SU-DHL-6 (cell line): ENCODE results near the gene KIR2DL4.
"Not testable (repeated sequence)": the region's sequence is repeated elsewhere in the genome, so short reads cannot be mapped to it uniquely, and the experiment has no call there.

Experiments
- H2AFZ ChIP-seq: fragments of 200-600 bp; sonication (generic); 2 replicates; pipeline ENCODE4 v1.6.1; 2014; ENCODE audit warnings: low read depth, mild to moderate bottlenecking, moderate library complexity, mixed read lengths, antibody characterized with exemption, low read length; ENCODE audit not compliant: severe bottlenecking
- H3F3A ChIP-seq: fragments of 200-600 bp; shearing (Covaris generic); 2 replicates; pipeline ENCODE4 v1.6.0; 2016; ENCODE audit warnings: antibody characterized with exemption, mild to moderate bottlenecking; ENCODE audit not compliant: insufficient read depth
- H3K27ac ChIP-seq: fragments of 200-600 bp; sonication (generic); 2 replicates; pipeline ENCODE4 v1.5.1; 2016; ENCODE audit warnings: low read depth, mild to moderate bottlenecking, low read length, moderate library complexity, mixed read lengths
- H3K27me3 ChIP-seq: fragments of 200-600 bp; sonication (generic), shearing (Covaris generic); 2 replicates; pipeline ENCODE4 v1.6.0; 2014; ENCODE audit warnings: mild to moderate bottlenecking, low read length
- H3K36me3 ChIP-seq: fragments of 200-600 bp; sonication (generic); 2 replicates; pipeline ENCODE4 v1.6.1; 2014; ENCODE audit warnings: mild to moderate bottlenecking, low read length, mixed read lengths
- H3K4me2 ChIP-seq: fragments of 300-600, 200-600 bp; shearing (Covaris generic), sonication (generic); 2 replicates; pipeline ENCODE4 v1.6.0; 2014; ENCODE audit warnings: low read length, low read depth, mild to moderate bottlenecking; ENCODE audit not compliant: poor library complexity, severe bottlenecking
- H3K4me3 ChIP-seq: fragments of 200-600 bp; sonication (generic); 2 replicates; pipeline ENCODE4 v1.5.1; 2014; ENCODE audit warnings: antibody characterized with exemption, low read length, mild to moderate bottlenecking, mixed read lengths; ENCODE audit not compliant: insufficient read depth, poor library complexity, severe bottlenecking
- H3K79me2 ChIP-seq: fragments of 200-600 bp; sonication (generic); 2 replicates; pipeline ENCODE4 v1.6.1; 2014; ENCODE audit warnings: mild to moderate bottlenecking, low read length, moderate library complexity; ENCODE audit not compliant: insufficient read depth
- H3K9ac ChIP-seq: fragments of 200-600 bp; sonication (generic); 2 replicates; pipeline ENCODE4 v1.7.0; 2014; ENCODE audit warnings: mild to moderate bottlenecking, low read length
- H3K9me2 ChIP-seq: fragments of 200-600 bp; sonication (generic); replicated peaks from 2 replicates; pipeline ENCODE4 v1.6.1; 2014; ENCODE audit warnings: low read length; ENCODE audit not compliant: insufficient read depth
- H3K9me3 ChIP-seq: fragments of 200-600 bp; sonication (generic); 2 replicates; pipeline ENCODE4 v1.6.1; 2014; ENCODE audit warnings: low read length, mixed read lengths; ENCODE audit not compliant: insufficient read depth
- H4K20me1 ChIP-seq: fragments of 200-600 bp; sonication (generic); 2 replicates; pipeline ENCODE4 v1.6.1; 2014; ENCODE audit warnings: low read depth, mild to moderate bottlenecking, antibody characterized with exemption, low read length, moderate library complexity, mixed read lengths
- CTCF ChIP-seq: fragments of 200-600 bp; sonication (generic); IDR thresholded peaks from one replicate; pipeline ENCODE4 v1.5.1; 2017; ENCODE audit warnings: antibody characterized with exemption, mild to moderate bottlenecking, low read length, moderate library complexity; ENCODE audit not compliant: insufficient read depth, poor library complexity, severe bottlenecking
- EZH2phosphoT487 ChIP-seq: fragments of 200-600 bp; sonication (generic), shearing (Covaris generic); conservative IDR thresholded peaks from 2 replicates; pipeline ENCODE4 v1.6.1; 2018; ENCODE audit warnings: mild to moderate bottlenecking, antibody characterized with exemption, low read length, moderate library complexity, mixed read lengths

Gene KIR2DL4

DNA sequence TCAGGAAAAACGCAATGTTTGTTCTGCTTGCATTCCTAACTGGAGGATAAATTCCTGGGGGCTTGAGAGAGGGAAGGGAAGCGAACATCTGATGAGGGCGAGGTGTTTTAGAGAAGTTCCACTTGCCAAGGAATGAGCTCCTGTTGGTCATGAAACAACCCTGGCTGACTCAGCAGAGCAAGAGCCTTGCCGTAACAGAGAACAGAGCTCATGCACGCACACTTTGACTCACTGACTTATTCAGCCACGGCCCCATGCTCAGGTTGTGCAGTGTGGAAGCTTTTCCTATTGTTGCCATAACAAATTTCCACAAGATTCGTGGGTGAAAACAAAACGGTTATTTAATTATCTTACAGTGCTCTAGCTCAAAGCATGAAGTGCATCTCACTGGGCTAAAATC lies 39.8 kb downstream of the KIR2DL4 start:
- not testable (repeated sequence) for H3K36me3 ChIP-seq, H3K9me2 ChIP-seq, H3K4me2 ChIP-seq, H3F3A ChIP-seq, H3K27me3 ChIP-seq, H2AFZ ChIP-seq, H3K27ac ChIP-seq, H3K9me3 ChIP-seq, H4K20me1 ChIP-seq, H3K79me2 ChIP-seq, H3K4me3 ChIP-seq, H3K9ac ChIP-seq

DNA sequence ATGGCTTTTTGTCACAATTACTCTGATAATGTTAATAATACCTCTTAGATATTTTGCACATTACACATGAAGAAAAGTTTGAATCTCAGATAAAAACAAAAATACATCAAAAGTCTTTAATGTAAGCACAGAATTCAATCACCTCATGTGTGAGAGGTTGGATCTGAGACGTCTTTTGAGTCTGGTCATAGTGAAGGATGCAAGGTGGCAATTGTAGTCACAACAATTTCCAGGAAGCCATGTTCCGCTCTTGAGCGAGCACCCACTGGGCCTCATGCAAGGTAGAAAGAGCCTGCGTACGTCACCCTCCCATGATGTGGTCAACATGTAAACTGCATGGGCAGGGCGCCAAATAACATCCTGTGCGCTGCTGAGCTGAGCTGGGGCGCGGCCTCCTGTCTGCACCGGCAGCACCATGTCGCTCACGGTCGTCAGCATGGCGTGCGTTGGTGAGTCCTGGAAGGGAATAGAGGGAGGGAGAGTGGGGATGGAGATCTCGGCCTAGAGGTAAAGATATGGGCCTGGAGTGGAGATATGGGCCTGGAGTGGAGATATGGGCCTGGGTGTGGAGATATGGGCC lies 46.7 kb downstream of the KIR2DL4 start, which contains the start of gene KIR3DL2:
Gene KIR3DL2, plus strand, starts transcription at position 383 of the 580 bp plus-strand sequence. Its CDS starts 33 bp downstream, at position 416.
- H3F3A ChIP-seq, H3K9me3 ChIP-seq, H3K79me2 ChIP-seq, H3K9me2 ChIP-seq, H3K27ac ChIP-seq, H3K9ac ChIP-seq, H3K4me2 ChIP-seq, H3K27me3 ChIP-seq, H2AFZ ChIP-seq, H4K20me1 ChIP-seq, H3K4me3 ChIP-seq, H3K36me3 ChIP-seq: not testable (repeated sequence)

DNA sequence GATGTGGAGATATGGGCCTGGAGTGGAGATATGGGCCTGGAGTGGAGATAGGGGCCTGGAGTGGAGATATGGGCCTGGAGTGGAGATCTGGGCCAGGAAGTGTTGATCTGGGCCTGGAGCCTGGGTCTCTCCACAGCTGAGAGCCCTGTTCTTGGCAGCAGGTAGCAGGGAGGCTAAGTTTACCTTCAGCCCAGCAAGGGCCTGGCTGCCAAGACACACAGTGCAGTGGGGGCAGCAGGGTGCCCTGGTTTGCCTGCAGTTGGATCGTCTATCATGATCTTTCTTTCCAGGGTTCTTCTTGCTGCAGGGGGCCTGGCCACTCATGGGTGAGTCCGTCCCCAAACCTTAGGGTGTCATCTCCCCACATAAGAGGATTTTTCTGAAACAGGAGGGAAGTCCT lies 47.5 kb downstream of the KIR2DL4 start:
- Histone ChIP-seq H4K20me1 (no peaks in the 10 kb centered on the region), H3K9ac (no peak overlapping the region), H3K79me2 (no peaks in the 10 kb centered on the region), H3K36me3 (no peaks in the 10 kb centered on the region), H3K4me2 (no peak overlapping the region), H3F3A (no peaks in the 10 kb centered on the region), H2AFZ (no peak overlapping the region), H3K9me2 (no peaks in the 10 kb centered on the region), H3K27me3 (0 out of 2 replicates have a peak, but pooled peaks cover 4% of the 10 kb centered on the region), H3K27ac (no peak overlapping the region), H3K4me3 (no peak overlapping the region), H3K9me3 (no peaks in the 10 kb centered on the region)
- no peak for TF ChIP-seq CTCF
- no peak for TF ChIP-seq EZH2phosphoT487

DNA sequence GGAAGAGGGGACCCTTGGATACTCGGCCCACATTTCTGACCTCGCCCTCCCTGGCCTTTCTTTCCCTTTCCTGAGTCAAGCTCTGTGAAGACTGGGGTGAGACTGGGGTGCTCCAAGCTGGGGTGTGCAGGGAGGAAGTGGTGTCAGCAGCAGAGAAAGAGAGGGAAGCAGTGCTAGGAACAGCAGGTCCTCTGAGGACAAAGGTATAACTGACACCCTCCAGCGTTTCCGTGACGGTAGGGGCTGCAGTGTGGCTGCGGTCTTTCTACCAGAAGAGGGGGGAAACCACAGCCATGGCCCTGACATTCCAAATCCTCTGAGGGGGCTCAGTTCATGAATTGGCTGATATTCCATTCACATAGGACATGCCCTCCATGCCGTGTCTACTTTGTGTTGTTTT lies 47.9 kb downstream of the KIR2DL4 start:
- Histone ChIP-seq H4K20me1 (no peaks in the 10 kb centered on the region), H3F3A (no peaks in the 10 kb centered on the region), H3K9me3 (no peaks in the 10 kb centered on the region), H3K9ac (no peak overlapping the region), H3K4me2 (no peak overlapping the region), H3K27ac (no peak overlapping the region), H3K36me3 (no peaks in the 10 kb centered on the region), H2AFZ (no peak overlapping the region), H3K79me2 (no peaks in the 10 kb centered on the region), H3K9me2 (no peaks in the 10 kb centered on the region), H3K27me3 (0 out of 2 replicates have a peak, but pooled peaks cover 4% of the 10 kb centered on the region), H3K4me3 (no peak overlapping the region)
- TF ChIP-seq CTCF = no peak
- no peak for TF ChIP-seq EZH2phosphoT487

GRCh38 chr19:54855241-54855640 lies 51.8 kb downstream of the KIR2DL4 start:
- H4K20me1 ChIP-seq, H3K79me2 ChIP-seq, H3K9me2 ChIP-seq, H3F3A ChIP-seq, H3K36me3 ChIP-seq, H3K27me3 ChIP-seq, H3K4me2 ChIP-seq, H3K9me3 ChIP-seq, H2AFZ ChIP-seq, H3K4me3 ChIP-seq, H3K9ac ChIP-seq, H3K27ac ChIP-seq: not testable (repeated sequence)

- not testable (repeated sequence) for H3K4me3 ChIP-seq, H3K9ac ChIP-seq, H3K9me3 ChIP-seq, H3K9me2 ChIP-seq, H2AFZ ChIP-seq, H3K27me3 ChIP-seq, H3F3A ChIP-seq, H3K27ac ChIP-seq, H3K4me2 ChIP-seq, H4K20me1 ChIP-seq, H3K36me3 ChIP-seq, H3K79me2 ChIP-seq
Observed at GRCh38 chr19:54858476-54858875, 55.1 kb downstream of the KIR2DL4 start.
